GM23338 (cell line): ENCODE results near the gene KRT33B. TPM values are rescaled to one million over a fixed set of nuclear protein-coding genes. Genes with fewer than 3 reads are reported as not detected.

Source experiments
- ATAC-seq: fragments of 200-7000 bp; cut with Tn5 transposase; 3 replicates; pipeline ENCODE4 v1.9.1; 2020
- DNase-seq: peaks from one replicate; pipeline ENCODE4 v3.0.0-alpha.2; 2015; ENCODE audit warnings: low spot score
- H2AFZ ChIP-seq: fragments of 200-600 bp; sonication (generic); 2 replicates; pipeline ENCODE4 v1.8.0; 2016; ENCODE audit warnings: antibody characterized with exemption, mild to moderate bottlenecking, moderate library complexity
- H3F3A ChIP-seq: fragments of 200-600 bp; sonication (generic); replicated peaks from 2 replicates; pipeline ENCODE4 v1.8.0; 2017; ENCODE audit warnings: antibody characterized with exemption, mixed run types, low read depth
- H3K27ac ChIP-seq: fragments of 200-600 bp; sonication (generic); 2 replicates; pipeline ENCODE4 v1.6.1; 2016; ENCODE audit warnings: low read depth
- H3K27me3 ChIP-seq: fragments of 200-600 bp; sonication (generic); 2 replicates; pipeline ENCODE4 v1.8.0; 2016; ENCODE audit warnings: mild to moderate bottlenecking, mixed run types, moderate library complexity; ENCODE audit not compliant: insufficient read depth
- H3K36me3 ChIP-seq: fragments of 200-600 bp; sonication (generic); 2 replicates; pipeline ENCODE4 v1.8.0; 2016; ENCODE audit warnings: mild to moderate bottlenecking; ENCODE audit not compliant: insufficient read depth
- H3K4me1 ChIP-seq: fragments of 200-600 bp; sonication (generic); 2 replicates; pipeline ENCODE4 v1.8.0; 2016; ENCODE audit warnings: mild to moderate bottlenecking, moderate library complexity; ENCODE audit not compliant: insufficient read depth
- H3K4me2 ChIP-seq: fragments of 200-600 bp; sonication (generic); 2 replicates; pipeline ENCODE4 v1.7.1; 2017; ENCODE audit warnings: mixed run types
- H3K4me3 ChIP-seq: fragments of 200-600 bp; sonication (generic); 2 replicates; pipeline ENCODE4 v1.6.1; 2016; ENCODE audit warnings: mixed run types
- H3K79me2 ChIP-seq: fragments of 200-600 bp; sonication (generic); replicated peaks from 2 replicates; pipeline ENCODE4 v1.8.0; 2017; ENCODE audit warnings: mild to moderate bottlenecking; ENCODE audit not compliant: insufficient read depth
- H3K9me2 ChIP-seq: fragments of 200-600 bp; sonication (generic); 2 replicates; pipeline ENCODE4 v1.8.0; 2017; ENCODE audit not compliant: insufficient read depth
- H4K20me1 ChIP-seq: fragments of 200-600 bp; sonication (generic); replicated peaks from 2 replicates; pipeline ENCODE4 v1.8.0; 2017; ENCODE audit warnings: mild to moderate bottlenecking; ENCODE audit not compliant: insufficient read depth
- H3K27ac Mint-ChIP-seq: 2 replicates; pipeline ENCODE4 v1.8.0; 2020; ENCODE audit warnings: inconsistent platforms, mild to moderate bottlenecking, moderate library complexity, mixed read lengths
- H3K27me3 Mint-ChIP-seq: 3 replicates; pipeline ENCODE4 v1.8.0; 2022; ENCODE audit warnings: low read depth, mild to moderate bottlenecking, moderate library complexity, mixed read lengths, inconsistent platforms; ENCODE audit not compliant: insufficient read depth, poor library complexity
- H3K36me3 Mint-ChIP-seq: 3 replicates; pipeline ENCODE4 v1.8.0; 2021; ENCODE audit warnings: low read depth, mild to moderate bottlenecking, inconsistent platforms, moderate library complexity, mixed read lengths
- H3K4me1 Mint-ChIP-seq: 3 replicates; pipeline ENCODE4 v1.8.0; 2020; ENCODE audit warnings: mild to moderate bottlenecking, inconsistent platforms, mixed read lengths
- H3K4me3 Mint-ChIP-seq: 3 replicates; pipeline ENCODE4 v1.8.0; 2021; ENCODE audit warnings: moderate library complexity, mild to moderate bottlenecking, inconsistent platforms, mixed read lengths
- H3K9me3 Mint-ChIP-seq: 3 replicates; pipeline ENCODE4 v1.8.0; 2020; ENCODE audit warnings: moderate library complexity, mild to moderate bottlenecking, inconsistent platforms, mixed read lengths
- NANOG ChIP-seq: IDR thresholded peaks from 2 replicates; pipeline ENCODE4 v1.6.1; 2016; ENCODE audit warnings: antibody characterized with exemption, borderline replicate concordance
- POLR2AphosphoS5 ChIP-seq: IDR thresholded peaks from 2 replicates; pipeline ENCODE4 v1.6.1; 2016; ENCODE audit warnings: antibody characterized with exemption, low read depth
- STAT1 ChIP-seq: IDR thresholded peaks from one replicate; pipeline ENCODE4 v1.6.1; 2016; ENCODE audit warnings: antibody characterized with exemption; ENCODE audit not compliant: unreplicated experiment
- polyA plus RNA-seq: library from polyadenylated mRNA; unstranded; fragments of >200 nt; fragmentation: Nextera tagmentation; extraction: Ambion mirVana; gene quantifications from 2 replicates; pipeline ENCODE4 v1.2.1, GENCODE V29; 2016
- total RNA-seq: library from RNA; depleted of rRNA; stranded (reverse); fragments of >200 nt; shearing (Covaris generic); gene quantifications from 2 replicates; pipeline ENCODE4 v1.2.3, GENCODE V29; 2014; rRNA removed
- TF ChIP-seq, protein P1 (sequence below): IDR thresholded peaks from one replicate; pipeline ENCODE4 v1.6.1; 2018; ENCODE audit warnings: antibody characterized with exemption; ENCODE audit not compliant: unreplicated experiment

KRT33B gene
- total and polyA plus RNA-seq, 2 experiments from 2014 or later: not detected

DNA sequence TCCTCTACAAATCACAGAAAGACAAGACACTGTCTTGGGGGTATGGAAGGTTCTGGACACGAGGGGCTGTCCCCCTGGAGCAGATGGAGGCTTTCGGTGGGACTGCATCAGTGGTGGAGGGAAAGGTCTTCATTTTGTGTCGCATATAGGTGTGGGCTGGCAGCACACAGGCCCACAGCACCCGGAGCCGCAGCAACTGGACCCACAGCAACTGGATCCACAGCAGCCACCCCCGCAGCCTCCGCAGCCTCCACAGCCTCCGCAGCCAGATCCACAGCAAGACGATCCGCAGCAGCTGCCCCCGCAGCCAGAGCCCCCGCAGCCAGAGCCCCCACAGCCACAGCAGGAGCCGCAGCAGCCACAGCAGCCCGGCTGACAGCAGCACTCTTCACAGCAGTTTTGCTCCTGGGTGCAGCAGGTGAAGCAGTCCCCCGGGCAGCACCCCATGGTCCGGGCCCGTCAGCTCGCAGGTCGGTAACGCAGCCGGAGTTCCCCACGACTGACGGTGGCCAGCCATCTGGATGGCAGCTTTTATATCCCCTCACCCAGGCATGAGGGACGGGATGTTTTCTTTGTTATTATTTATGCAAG is 54.3 kb downstream of the KRT33B start, which contains the start of gene KRTAP17-1:
TSS of gene KRTAP17-1 (minus strand) at position 507 of the 591 bp plus-strand sequence. CDS start at position 447, 60 bp downstream.
- H3K4me3 Mint-ChIP-seq: no peak within 1 kb of the TSS
- H3K4me1 Mint-ChIP-seq: no peaks in the 10 kb centered on the region; the same call in 2 of the 3 replicates
- peaks cover 6% of the 10 kb centered on the region; the same call in 1 of the 3 replicates for H3K36me3 Mint-ChIP-seq

More for the DNA sequence above, 54.3 kb downstream of the KRT33B start, which contains the start of gene KRTAP17-1:
- H3K4me1 ChIP-seq: no peaks in the 10 kb centered on the region
- no peak within 1 kb of the TSS for H3K27ac ChIP-seq
- 0 out of 2 replicates have a peak within 1 kb of the TSS, but pooled peaks have one; percentile 43 for H2AFZ ChIP-seq
- no peaks in the 10 kb centered on the region for H3K79me2 ChIP-seq
- no peak within 1 kb of the TSS; the same call in 1 of the 2 replicates for H3K27ac Mint-ChIP-seq
- H3K4me2 ChIP-seq: no peak within 1 kb of the TSS
- H3K9me3 Mint-ChIP-seq: peaks cover 11% of the 10 kb centered on the region; the same call in 2 of the 3 replicates
- H4K20me1 ChIP-seq: no peaks in the 10 kb centered on the region
- H3F3A ChIP-seq: no peaks in the 10 kb centered on the region
- ATAC-seq (no peak), DNase-seq (no peak)
- H3K27me3 ChIP-seq: no peaks in the 10 kb centered on the region
- no peak for TF ChIP-seq NANOG
- TF ChIP-seq STAT1: no peak
- TF ChIP-seq, protein P1, sequence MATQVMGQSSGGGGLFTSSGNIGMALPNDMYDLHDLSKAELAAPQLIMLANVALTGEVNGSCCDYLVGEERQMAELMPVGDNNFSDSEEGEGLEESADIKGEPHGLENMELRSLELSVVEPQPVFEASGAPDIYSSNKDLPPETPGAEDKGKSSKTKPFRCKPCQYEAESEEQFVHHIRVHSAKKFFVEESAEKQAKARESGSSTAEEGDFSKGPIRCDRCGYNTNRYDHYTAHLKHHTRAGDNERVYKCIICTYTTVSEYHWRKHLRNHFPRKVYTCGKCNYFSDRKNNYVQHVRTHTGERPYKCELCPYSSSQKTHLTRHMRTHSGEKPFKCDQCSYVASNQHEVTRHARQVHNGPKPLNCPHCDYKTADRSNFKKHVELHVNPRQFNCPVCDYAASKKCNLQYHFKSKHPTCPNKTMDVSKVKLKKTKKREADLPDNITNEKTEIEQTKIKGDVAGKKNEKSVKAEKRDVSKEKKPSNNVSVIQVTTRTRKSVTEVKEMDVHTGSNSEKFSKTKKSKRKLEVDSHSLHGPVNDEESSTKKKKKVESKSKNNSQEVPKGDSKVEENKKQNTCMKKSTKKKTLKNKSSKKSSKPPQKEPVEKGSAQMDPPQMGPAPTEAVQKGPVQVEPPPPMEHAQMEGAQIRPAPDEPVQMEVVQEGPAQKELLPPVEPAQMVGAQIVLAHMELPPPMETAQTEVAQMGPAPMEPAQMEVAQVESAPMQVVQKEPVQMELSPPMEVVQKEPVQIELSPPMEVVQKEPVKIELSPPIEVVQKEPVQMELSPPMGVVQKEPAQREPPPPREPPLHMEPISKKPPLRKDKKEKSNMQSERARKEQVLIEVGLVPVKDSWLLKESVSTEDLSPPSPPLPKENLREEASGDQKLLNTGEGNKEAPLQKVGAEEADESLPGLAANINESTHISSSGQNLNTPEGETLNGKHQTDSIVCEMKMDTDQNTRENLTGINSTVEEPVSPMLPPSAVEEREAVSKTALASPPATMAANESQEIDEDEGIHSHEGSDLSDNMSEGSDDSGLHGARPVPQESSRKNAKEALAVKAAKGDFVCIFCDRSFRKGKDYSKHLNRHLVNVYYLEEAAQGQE: no peak
- TF ChIP-seq POLR2AphosphoS5: no peak
- H3K36me3 ChIP-seq: no peaks in the 10 kb centered on the region
- peaks cover 6% of the 10 kb centered on the region for H3K27me3 Mint-ChIP-seq
- H3K9me2 ChIP-seq: no peaks in the 10 kb centered on the region
- no peak within 1 kb of the TSS for H3K4me3 ChIP-seq

Other genes with a start within 250 kb of the KRT33B start
Only the 30 nearest of the 32 such genes appear.
- not detected in 2 replicates for gene KRTAP4-6, start 229.3 kb downstream of the KRT33B start, total RNA-seq
- not detected in 2 replicates for gene KRTAP4-6, start 229.3 kb downstream of the KRT33B start, polyA plus RNA-seq
- gene KRTAP4-5, start 220.0 kb downstream of the KRT33B start, total RNA-seq: not detected in 2 replicates
- not detected in 2 replicates for gene KRTAP4-5, start 220.0 kb downstream of the KRT33B start, polyA plus RNA-seq
- not detected in 2 replicates for gene KRTAP4-4, start 209.1 kb downstream of the KRT33B start, total RNA-seq
- not detected in 2 replicates for gene KRTAP4-4, start 209.1 kb downstream of the KRT33B start, polyA plus RNA-seq
- gene KRTAP4-3, start 201.6 kb downstream of the KRT33B start, total RNA-seq: not detected in 2 replicates
- not detected in 2 replicates for gene KRTAP4-3, start 201.6 kb downstream of the KRT33B start, polyA plus RNA-seq
- not detected in 2 replicates for gene KRTAP4-2, start 191.6 kb downstream of the KRT33B start, total RNA-seq
- not detected in 2 replicates for gene KRTAP4-2, start 191.6 kb downstream of the KRT33B start, polyA plus RNA-seq
- not detected in 2 replicates for gene KRTAP4-1, start 184.9 kb downstream of the KRT33B start, total RNA-seq
- not detected in 2 replicates for gene KRTAP4-1, start 184.9 kb downstream of the KRT33B start, polyA plus RNA-seq
- gene KRTAP9-1, start 179.9 kb downstream of the KRT33B start, total RNA-seq: not detected in 2 replicates
- not detected in 2 replicates for gene KRTAP9-1, start 179.9 kb downstream of the KRT33B start, polyA plus RNA-seq
- not detected in 2 replicates for gene KRTAP9-2, start 143.2 kb downstream of the KRT33B start, total RNA-seq
- not detected in 2 replicates for gene KRTAP9-2, start 143.2 kb downstream of the KRT33B start, polyA plus RNA-seq
- gene KRTAP9-3, start 137.4 kb downstream of the KRT33B start, total RNA-seq: not detected in 2 replicates
- gene KRTAP9-3, start 137.4 kb downstream of the KRT33B start, polyA plus RNA-seq: not detected in 2 replicates
- gene KRTAP9-8, start 131.8 kb downstream of the KRT33B start, total RNA-seq: not detected in 2 replicates
- not detected in 2 replicates for gene KRTAP9-8, start 131.8 kb downstream of the KRT33B start, polyA plus RNA-seq
- not detected in 2 replicates for gene KRTAP9-4, start 120.1 kb downstream of the KRT33B start, total RNA-seq
- not detected in 2 replicates for gene KRTAP9-4, start 120.1 kb downstream of the KRT33B start, polyA plus RNA-seq
- not detected in 2 replicates for gene KRTAP9-9, start 114.4 kb downstream of the KRT33B start, total RNA-seq
- not detected in 2 replicates for gene KRTAP9-9, start 114.4 kb downstream of the KRT33B start, polyA plus RNA-seq
- gene KRTAP9-6, start 104.4 kb downstream of the KRT33B start, total RNA-seq: not detected in 2 replicates
- gene KRTAP9-6, start 104.4 kb downstream of the KRT33B start, polyA plus RNA-seq: not detected in 2 replicates
- not detected in 2 replicates for gene KRTAP9-7, start 94.1 kb downstream of the KRT33B start, total RNA-seq
- gene KRTAP9-7, start 94.1 kb downstream of the KRT33B start, polyA plus RNA-seq: not detected in 2 replicates
- not detected in 2 replicates for gene KRTAP29-1, start 67.0 kb downstream of the KRT33B start, total RNA-seq
- not detected in 2 replicates for gene KRTAP29-1, start 67.0 kb downstream of the KRT33B start, polyA plus RNA-seq
- gene KRTAP16-1, start 60.5 kb downstream of the KRT33B start, total RNA-seq: not detected in 2 replicates
- not detected in 2 replicates for gene KRTAP16-1, start 60.5 kb downstream of the KRT33B start, polyA plus RNA-seq
- gene KRTAP17-1, start 54.1 kb downstream of the KRT33B start, total RNA-seq: not detected in 2 replicates
- not detected in 2 replicates for gene KRTAP17-1, start 54.1 kb downstream of the KRT33B start, polyA plus RNA-seq
- not detected in 2 replicates for gene KRT33A, start 19.0 kb downstream of the KRT33B start, total RNA-seq
- not detected in 2 replicates for gene KRT33A, start 19.0 kb downstream of the KRT33B start, polyA plus RNA-seq
- gene KRT34, start 12.5 kb upstream of the KRT33B start, total RNA-seq: not detected in 2 replicates
- not detected in 2 replicates for gene KRT34, start 12.5 kb upstream of the KRT33B start, polyA plus RNA-seq
- not detected in 2 replicates for gene KRT31, start 27.8 kb upstream of the KRT33B start, total RNA-seq
- gene KRT31, start 27.8 kb upstream of the KRT33B start, polyA plus RNA-seq: not detected in 2 replicates
- gene KRT37, start 54.8 kb upstream of the KRT33B start, total RNA-seq: not detected in 2 replicates
- gene KRT37, start 54.8 kb upstream of the KRT33B start, polyA plus RNA-seq: not detected in 2 replicates
- not detected in 2 replicates for gene KRT38, start 71.2 kb upstream of the KRT33B start, total RNA-seq
- not detected in 2 replicates for gene KRT38, start 71.2 kb upstream of the KRT33B start, polyA plus RNA-seq
- gene KRT32, start 97.6 kb upstream of the KRT33B start, total RNA-seq: not detected in 2 replicates
- not detected in 2 replicates for gene KRT32, start 97.6 kb upstream of the KRT33B start, polyA plus RNA-seq
- not detected in 2 replicates for gene KRT35, start 111.3 kb upstream of the KRT33B start, total RNA-seq
- not detected in 2 replicates for gene KRT35, start 111.3 kb upstream of the KRT33B start, polyA plus RNA-seq
- gene KRT36, start 120.1 kb upstream of the KRT33B start, total RNA-seq: not detected in 2 replicates
- gene KRT36, start 120.1 kb upstream of the KRT33B start, polyA plus RNA-seq: not detected in 2 replicates
- gene KRT13, start 135.8 kb upstream of the KRT33B start, total RNA-seq: not detected in 2 replicates
- not detected in 2 replicates for gene KRT13, start 135.8 kb upstream of the KRT33B start, polyA plus RNA-seq
- gene KRT15, start 149.1 kb upstream of the KRT33B start, total RNA-seq: 0.03 and 1.2 TPM in 2 replicates
- not detected in 2 replicates for gene KRT15, start 149.1 kb upstream of the KRT33B start, polyA plus RNA-seq
- gene KRT19, start 158.5 kb upstream of the KRT33B start, total RNA-seq: 109 and 134 TPM in 2 replicates
- gene KRT19, start 158.5 kb upstream of the KRT33B start, polyA plus RNA-seq: 105 and 112 TPM in 2 replicates
- gene KRT9, start 202.2 kb upstream of the KRT33B start, total RNA-seq: not detected in 2 replicates
- not detected in 2 replicates for gene KRT9, start 202.2 kb upstream of the KRT33B start, polyA plus RNA-seq
- gene KRT14, start 217.1 kb upstream of the KRT33B start, total RNA-seq: not detected in 2 replicates
- gene KRT14, start 217.1 kb upstream of the KRT33B start, polyA plus RNA-seq: not detected in 2 replicates